ENCODE data around the gene HMX3. TPM values are rescaled to one million over a fixed set of nuclear protein-coding genes. Genes with fewer than 3 reads are reported as not detected.

Gene HMX3
- total and polyA plus RNA-seq, 2 of the 13 experiments (the other 11 are each of a cell fraction or from before 2014, with no cell fraction given), result not detected

- in situ Hi-C loops (cut with HindIII; ENCODE audit: extremely low pct_ligation_motif_present, low pct_unique_long_range_greater_than_20kb), result loop anchor here (25.0 kb wide), 1 partner anchor 869 kb away; no protein-coding TSS in a partner anchor
- no peak overlapping the region for H3K4me3 ChIP-seq (replicated peaks in 1 of 3; ENCODE audit: insufficient read depth in 1 of 3, low read depth in 2 of 3, low read length in 3 of 3)
- no peak for TF ChIP-seq SP5 (CRISPR knock-in tag; IDR thresholded peaks at IDR 0.05; ENCODE audit: borderline replicate concordance, low read depth)
- TF ChIP-seq DMTF1 (CRISPR knock-in tag; IDR thresholded peaks at IDR 0.05), result no peak
- TF ChIP-seq, protein P1, sequence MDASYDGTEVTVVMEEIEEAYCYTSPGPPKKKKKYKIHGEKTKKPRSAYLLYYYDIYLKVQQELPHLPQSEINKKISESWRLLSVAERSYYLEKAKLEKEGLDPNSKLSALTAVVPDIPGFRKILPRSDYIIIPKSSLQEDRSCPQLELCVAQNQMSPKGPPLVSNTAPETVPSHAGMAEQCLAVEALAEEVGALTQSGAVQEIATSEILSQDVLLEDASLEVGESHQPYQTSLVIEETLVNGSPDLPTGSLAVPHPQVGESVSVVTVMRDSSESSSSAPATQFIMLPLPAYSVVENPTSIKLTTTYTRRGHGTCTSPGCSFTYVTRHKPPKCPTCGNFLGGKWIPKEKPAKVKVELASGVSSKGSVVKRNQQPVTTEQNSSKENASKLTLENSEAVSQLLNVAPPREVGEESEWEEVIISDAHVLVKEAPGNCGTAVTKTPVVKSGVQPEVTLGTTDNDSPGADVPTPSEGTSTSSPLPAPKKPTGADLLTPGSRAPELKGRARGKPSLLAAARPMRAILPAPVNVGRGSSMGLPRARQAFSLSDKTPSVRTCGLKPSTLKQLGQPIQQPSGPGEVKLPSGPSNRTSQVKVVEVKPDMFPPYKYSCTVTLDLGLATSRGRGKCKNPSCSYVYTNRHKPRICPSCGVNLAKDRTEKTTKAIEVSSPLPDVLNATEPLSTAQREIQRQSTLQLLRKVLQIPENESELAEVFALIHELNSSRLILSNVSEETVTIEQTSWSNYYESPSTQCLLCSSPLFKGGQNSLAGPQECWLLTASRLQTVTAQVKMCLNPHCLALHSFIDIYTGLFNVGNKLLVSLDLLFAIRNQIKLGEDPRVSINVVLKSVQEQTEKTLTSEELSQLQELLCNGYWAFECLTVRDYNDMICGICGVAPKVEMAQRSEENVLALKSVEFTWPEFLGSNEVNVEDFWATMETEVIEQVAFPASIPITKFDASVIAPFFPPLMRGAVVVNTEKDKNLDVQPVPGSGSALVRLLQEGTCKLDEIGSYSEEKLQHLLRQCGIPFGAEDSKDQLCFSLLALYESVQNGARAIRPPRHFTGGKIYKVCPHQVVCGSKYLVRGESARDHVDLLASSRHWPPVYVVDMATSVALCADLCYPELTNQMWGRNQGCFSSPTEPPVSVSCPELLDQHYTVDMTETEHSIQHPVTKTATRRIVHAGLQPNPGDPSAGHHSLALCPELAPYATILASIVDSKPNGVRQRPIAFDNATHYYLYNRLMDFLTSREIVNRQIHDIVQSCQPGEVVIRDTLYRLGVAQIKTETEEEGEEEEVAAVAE (CRISPR knock-in tag; IDR thresholded peaks at IDR 0.05; ENCODE audit: borderline replicate concordance), result no peak
- TF ChIP-seq ZNF577 (CRISPR knock-in tag; IDR thresholded peaks at IDR 0.05; ENCODE audit: borderline replicate concordance, low read depth), result no peak
- TF ChIP-seq FOXM1 (CRISPR knock-in tag; IDR thresholded peaks at IDR 0.05), result no peak
- no peak for TF ChIP-seq ZNF773 (CRISPR knock-in tag; IDR thresholded peaks at IDR 0.05; ENCODE audit: borderline replicate concordance)
- TF ChIP-seq ZNF138 (CRISPR knock-in tag; IDR thresholded peaks at IDR 0.05; ENCODE audit: low read depth), result no peak
- no peak for TF ChIP-seq ZNF547 (CRISPR knock-in tag; IDR thresholded peaks at IDR 0.05)
- TF ChIP-seq ZNF850 (CRISPR knock-in tag; conservative IDR thresholded peaks at IDR 0.05), result no peak
- TF ChIP-seq, protein P2, sequence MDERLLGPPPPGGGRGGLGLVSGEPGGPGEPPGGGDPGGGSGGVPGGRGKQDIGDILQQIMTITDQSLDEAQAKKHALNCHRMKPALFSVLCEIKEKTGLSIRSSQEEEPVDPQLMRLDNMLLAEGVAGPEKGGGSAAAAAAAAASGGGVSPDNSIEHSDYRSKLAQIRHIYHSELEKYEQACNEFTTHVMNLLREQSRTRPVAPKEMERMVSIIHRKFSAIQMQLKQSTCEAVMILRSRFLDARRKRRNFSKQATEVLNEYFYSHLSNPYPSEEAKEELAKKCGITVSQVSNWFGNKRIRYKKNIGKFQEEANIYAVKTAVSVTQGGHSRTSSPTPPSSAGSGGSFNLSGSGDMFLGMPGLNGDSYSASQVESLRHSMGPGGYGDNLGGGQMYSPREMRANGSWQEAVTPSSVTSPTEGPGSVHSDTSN (CRISPR knock-in tag; IDR thresholded peaks at IDR 0.05), result no peak
- TF ChIP-seq ZNF143 (CRISPR knock-in tag; IDR thresholded peaks at IDR 0.05), result no peak
- TF ChIP-seq PATZ1 (CRISPR knock-in tag; IDR thresholded peaks at IDR 0.05), result no peak
These were observed 42.9 kb upstream of the HMX3 start for GRCh38 chr10:123092635-123093414.

More at GRCh38 chr10:123092635-123093414, 42.9 kb upstream of the HMX3 start:
- POLR2A ChIA-PET, result no interaction called here
- Histone ChIP-seq H3K9ac (ENCODE audit: insufficient read depth, low read depth, low read length) (no peak overlapping the region), H3K79me2 (ENCODE audit: insufficient read depth, low read length) (no peaks in the 10 kb centered on the region), H3K4me2 (ENCODE audit: low read depth, low read length) (no peak overlapping the region), H3K4me1 (ENCODE audit: insufficient read depth, low read length) (no peaks in the 10 kb centered on the region), H3K27ac (ENCODE audit: extremely low read length, insufficient read depth, low read length) (no peak overlapping the region), H3K36me3 (replicated peaks in 1 of 2; ENCODE audit: control insufficient read depth in 1 of 2, insufficient read depth in 2 of 2, low read length in 2 of 2) (no peaks in the 10 kb centered on the region), H4K20me1 (ENCODE audit: insufficient read depth, low read length) (no peaks in the 10 kb centered on the region), H2AFZ (ENCODE audit: low read length) (no peak overlapping the region), H3K27me3 (ENCODE audit: control insufficient read depth in 1 of 2, insufficient read depth in 2 of 2, low read length in 2 of 2) (peaks cover 3 to 28% of the 10 kb centered on the region in 2 experiments; a peak in 4 of 5 replicates), H3K9me3 (ENCODE audit: low read length) (no peaks in the 10 kb centered on the region)
- FAIRE-seq (no peak), ATAC-seq (no peak), DNase-seq (ENCODE audit: low spot score) (no peak)
- intact Hi-C loops (cut with micrococcal nuclease; ENCODE audit: unreplicated experiment), result no loop called here
- BruUV-seq (replicated peaks), result no TSS peak
- WGBS (ENCODE audit: low lambda C conversion rate), result 16% methylated on average over 14 of the region's 14 CpGs
- CTCF ChIA-PET (ENCODE audit: low intra/inter-chr PET ratio, low total read pairs), result no interaction called here
